NCI-H510A (cell line): ENCODE results near the gene BOLL.
"Not testable (repeated sequence)": the region's sequence is repeated elsewhere in the genome, so short reads cannot be mapped to it uniquely, and the experiment has no call there.

Experiments used
- DNase-seq: peaks from one replicate; lab custom pipeline; 2025; lab: John Stamatoyannopoulos, UW

The BOLL gene

GRCh38 chr2:197705912-197706838 is 78.9 kb downstream of the BOLL start:
- DNase-seq: no peak

GRCh38 chr2:197705121-197705911 is 79.8 kb downstream of the BOLL start, which contains the start of gene MARS2:
MARS2 (plus strand) TSS chr2:197705369; CDS start chr2:197705406, 37 bp downstream.
- DNase-seq: peak; percentile 83

- no peak for DNase-seq
Measured at GRCh38 chr2:197704434-197705120, 80.5 kb downstream of the BOLL start.

GRCh38 chr2:197700960-197701359 is 84.2 kb downstream of the BOLL start:
- no peak for DNase-seq

- not testable (repeated sequence) for DNase-seq
Measured at GRCh38 chr2:197699724-197700123, 85.4 kb downstream of the BOLL start.

- DNase-seq: not testable (repeated sequence)
Measured at GRCh38 chr2:197696571-197696970, 88.5 kb downstream of the BOLL start.

- DNase-seq: not testable (repeated sequence)
Measured at GRCh38 chr2:197695971-197696370, 89.1 kb downstream of the BOLL start.

- DNase-seq: not testable (repeated sequence)
Measured at GRCh38 chr2:197695206-197695605, 89.9 kb downstream of the BOLL start.

GRCh38 chr2:197677483-197677882 is 107.6 kb downstream of the BOLL start:
- no peak for DNase-seq

- no peak for DNase-seq
Measured at GRCh38 chr2:197677056-197677455, 108.1 kb downstream of the BOLL start.
